NCI-H524 (cell line): ENCODE results near the gene GATAD2A.
"Not testable (repeated sequence)": the region's sequence is repeated elsewhere in the genome, so short reads cannot be mapped to it uniquely, and the experiment has no call there.

ENCODE experiments used
- DNase-seq, 2 experiments: peaks; one replicate each; lab custom pipeline; 2025; lab: John Stamatoyannopoulos, UW

GATAD2A gene

DNA sequence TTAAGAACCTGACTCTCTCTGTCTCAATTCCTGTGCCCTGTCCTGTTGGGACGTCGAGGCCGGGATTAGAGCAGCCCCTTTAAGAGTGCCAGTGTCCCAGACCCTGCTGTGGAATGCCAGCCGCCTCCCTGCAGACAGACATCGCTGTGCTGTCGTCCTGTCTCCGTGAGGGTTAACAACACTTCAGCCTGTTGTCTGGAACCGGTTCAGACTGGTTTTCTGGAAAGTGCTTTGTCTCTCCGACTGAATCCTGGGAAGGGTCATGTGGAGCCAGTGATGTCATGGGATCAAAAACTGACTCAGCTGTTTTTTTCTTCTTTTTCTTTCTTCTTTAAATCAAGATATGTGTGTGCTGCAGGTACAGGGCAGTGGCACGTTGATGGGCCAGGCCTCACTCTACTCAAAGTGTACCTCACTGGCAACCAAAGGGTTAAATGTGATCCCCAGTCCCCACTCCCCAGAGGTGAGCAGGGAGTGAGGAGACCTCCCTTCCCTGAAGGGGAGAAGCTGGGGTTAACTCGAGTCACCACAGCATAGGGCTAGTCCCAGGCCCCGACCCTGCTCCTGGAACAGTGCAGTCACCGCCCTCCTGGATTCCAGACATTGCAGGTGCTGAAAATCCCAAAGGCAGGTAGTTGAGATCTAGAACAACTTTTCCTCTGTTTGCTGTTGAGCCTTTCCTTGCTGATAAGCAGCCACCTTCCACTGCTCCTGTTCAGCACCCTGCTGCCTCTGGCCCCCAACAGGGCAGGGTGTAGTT is 59.0 kb downstream of the GATAD2A start:
- no peak for DNase-seq

DNA sequence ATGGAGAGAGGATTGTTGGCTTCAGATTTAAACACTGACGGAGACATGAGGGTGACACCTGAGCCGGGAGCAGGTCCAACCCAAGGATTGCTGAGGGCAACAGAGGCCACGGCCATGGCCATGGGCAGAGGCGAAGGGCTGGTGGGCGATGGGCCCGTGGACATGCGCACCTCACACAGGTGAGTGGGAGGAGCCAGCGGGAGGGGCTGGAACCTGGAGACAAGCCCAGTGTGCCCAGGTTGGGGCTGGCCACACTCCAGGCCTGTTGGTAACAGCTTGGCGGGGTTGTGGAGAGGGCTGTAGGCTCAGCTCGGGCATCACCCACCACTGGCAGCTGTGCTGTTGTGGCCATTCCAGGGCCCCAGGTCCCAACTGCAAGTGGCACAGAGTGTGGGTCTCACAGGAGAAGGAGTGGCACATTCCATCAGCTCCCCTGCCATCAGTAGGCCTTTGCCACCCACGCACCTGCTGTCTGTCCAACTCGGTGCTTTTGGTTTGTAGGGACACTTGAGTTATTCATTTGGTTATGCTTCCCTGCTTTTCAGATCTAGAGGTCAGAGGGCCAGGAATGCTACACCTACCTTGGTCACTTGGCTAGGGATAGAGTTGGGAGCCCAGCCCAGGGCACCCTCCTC is 60.1 kb downstream of the GATAD2A start:
- no peak for DNase-seq

DNA sequence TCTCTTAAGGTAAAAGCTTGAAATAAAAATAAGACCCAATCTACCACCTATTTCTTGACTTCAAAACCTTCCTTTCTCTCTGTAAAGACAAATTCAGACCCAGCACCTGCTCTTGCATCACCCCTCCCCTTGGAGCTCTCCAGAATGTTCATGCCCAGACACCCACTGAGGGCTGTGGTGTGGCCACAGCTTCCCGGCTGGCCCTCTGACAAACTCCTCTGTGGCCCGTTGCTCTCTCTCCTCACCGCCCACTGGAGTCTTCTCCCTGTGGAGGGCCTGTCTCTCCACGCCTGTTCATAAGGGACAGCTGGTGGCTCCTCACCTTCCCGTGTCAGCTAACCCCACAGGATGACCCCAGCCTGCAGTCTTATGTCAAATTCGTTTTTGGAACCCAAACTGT is 60.7 kb downstream of the GATAD2A start:
- DNase-seq, result no peak

DNA sequence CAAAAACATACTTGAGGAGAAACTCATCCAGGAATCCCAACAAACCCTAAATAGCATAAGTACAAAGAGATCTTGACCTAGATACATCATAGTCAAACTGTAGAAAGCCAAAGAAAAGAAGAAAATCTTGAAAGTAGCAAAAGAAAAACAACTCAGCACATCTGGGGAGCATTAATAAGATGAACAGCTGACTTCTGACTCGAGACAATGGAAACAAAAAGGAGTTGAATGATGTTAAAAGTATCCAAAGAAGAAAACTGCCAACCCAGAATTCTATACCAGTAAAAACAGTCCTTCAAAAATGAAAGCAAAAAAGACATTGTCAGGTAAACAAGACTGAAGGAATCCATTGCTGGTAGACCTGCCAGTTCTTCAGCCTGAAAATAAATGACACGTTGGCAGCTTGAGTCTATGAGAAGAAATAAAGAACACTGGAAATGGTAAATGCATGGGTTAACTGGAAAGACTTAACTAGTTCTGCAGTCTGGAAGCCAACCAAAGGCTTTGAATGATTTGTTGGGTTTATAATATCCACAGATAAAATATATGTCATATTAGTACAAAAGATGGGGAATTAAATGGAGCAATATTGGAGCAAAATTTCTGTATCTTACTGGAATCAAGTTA is 63.1 kb downstream of the GATAD2A start:
- DNase-seq, result no peak

DNA sequence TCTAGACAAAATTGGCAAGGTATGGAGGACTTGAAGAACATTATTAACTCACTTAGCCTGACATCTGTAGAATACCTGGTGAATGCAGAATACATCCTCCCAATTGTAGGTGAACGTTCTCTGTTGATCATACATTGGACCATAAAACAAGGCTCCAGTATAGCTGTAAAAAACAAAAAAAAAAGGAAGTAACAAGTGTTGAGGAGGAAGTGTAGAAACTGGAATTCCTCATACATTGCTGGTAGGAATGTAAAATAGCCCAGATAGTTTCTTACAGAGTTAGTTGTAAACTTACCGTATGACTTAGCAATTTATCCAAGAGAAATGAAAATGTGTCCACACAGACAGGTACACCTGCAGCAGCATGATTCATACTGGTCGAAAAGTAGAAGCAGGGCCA is 65.1 kb downstream of the GATAD2A start:
- no peak for DNase-seq

DNA sequence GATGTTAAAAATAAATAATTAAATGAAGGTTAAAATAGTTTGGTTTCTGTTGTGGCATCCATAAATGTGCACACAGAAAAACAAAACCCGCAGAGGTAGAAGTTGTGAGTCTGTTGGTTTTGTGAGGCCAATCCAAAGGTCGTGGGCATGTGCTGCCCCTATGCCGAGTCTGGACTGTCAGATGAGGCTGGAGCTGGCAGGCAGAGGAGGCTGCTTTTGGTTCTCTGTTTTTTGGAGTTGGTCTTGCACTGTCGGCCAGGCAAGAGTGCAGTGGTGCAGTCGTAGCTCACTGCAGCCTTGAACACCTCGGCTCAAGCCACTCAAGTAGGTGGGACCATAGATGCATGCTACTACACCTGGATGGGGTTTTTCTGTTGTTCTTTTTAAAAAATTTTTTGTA is 66.2 kb downstream of the GATAD2A start:
- no peak for DNase-seq

DNA sequence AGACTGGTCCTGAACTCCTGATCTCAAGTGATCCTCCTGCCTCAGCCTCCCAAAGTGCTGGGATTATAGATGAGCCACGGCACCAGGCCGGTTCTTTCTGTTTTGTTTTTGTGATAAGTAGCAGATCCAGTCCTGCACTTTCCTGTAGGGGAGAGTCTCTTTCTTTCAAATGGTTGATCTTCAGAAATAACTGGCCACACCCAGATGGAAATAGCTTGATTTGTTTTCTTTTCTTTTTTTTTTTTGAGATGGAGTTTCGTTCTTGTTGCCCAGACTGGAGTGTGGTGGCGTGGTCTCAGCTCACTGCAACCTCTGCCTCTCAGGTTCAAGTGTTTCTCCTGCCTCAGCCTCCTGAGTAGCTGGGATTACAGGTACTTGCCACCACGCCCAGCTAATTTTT is 66.6 kb downstream of the GATAD2A start:
- not testable (repeated sequence) for DNase-seq

DNA sequence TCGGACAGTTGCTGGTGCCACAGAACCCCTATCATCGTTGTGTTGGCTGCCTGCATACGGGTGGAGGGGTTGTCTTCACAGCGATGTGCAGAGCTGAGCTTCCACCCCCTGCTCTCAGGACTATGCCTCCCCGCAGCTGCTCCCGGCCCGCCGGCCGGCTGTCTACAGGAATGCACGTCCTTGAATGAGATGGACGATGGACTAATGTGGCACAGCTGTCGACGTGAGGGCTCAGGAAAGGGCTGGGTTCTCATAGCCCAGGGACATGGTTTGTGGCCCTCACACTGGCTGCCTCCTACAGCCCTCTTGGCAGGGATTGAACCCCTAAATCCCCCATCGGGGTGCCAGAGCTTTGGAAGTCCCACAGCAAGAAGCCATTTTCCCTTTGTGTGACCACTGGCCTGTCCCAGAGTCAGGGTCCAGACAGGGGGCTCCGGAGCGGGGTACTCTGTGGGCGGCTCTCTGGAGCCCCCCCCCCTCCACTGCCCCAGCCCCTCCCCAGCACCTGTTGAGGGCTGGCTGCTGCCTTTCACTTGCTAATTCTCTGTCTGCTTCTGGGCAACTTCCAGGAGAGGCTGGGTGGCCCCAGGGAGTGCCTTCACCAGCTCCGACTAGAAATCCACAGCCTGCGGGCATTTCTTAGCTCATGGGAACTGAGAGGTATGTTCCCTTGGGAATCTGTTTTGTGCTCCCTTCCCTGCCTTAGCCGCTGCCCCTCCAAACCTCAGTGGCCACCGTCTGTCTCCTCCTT is 69.7 kb downstream of the GATAD2A start:
- DNase-seq, result peak in 1 of 2 experiments; percentile 20

DNA sequence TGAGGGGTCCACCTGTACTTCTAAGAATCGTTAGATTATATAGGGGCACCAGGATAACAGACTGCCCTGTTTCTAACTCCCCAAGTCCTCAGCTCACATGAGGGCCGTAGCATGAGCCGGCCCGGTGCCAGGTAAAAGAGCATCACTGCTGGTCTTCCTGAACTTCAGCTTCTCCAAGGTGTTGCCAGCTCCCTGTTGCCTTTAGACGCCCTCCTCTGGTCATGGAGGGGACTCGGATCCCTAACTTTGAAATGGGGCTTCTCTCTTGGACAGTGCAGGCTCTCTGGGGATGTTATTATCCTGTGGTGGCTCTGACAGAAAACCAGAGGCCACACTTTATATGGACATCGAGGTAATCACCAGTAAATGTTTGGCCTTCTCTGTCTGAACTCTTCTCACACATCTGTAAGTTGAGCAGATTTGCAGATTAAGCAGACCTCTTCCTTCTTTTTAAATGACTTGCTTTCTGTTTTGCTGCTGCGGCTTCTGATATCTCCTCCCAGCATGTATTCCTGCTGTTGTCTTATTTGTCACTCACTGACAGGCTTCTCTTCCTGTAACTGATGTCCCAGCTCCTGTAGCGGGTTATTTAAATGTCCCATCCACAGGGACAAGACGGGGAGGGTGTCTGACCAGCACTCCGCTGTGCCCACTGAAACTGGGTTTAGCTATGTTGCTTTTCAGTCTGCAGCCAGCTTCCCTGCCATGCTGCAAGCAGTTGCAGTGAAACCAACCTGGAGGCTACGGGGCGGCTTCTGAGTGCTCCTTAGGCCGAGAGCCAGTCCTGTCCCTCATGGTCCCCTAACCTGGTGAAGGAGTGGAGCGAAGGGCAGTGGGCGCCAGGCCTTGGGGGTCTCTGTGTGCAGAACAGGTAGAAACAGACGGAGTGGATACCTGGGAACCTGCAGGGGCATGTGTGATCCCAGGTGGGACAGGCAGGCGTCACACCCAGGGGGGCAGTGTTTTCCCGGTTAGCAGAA is 70.7 kb downstream of the GATAD2A start:
- DNase-seq, result peak; percentile 44 to 53

DNA sequence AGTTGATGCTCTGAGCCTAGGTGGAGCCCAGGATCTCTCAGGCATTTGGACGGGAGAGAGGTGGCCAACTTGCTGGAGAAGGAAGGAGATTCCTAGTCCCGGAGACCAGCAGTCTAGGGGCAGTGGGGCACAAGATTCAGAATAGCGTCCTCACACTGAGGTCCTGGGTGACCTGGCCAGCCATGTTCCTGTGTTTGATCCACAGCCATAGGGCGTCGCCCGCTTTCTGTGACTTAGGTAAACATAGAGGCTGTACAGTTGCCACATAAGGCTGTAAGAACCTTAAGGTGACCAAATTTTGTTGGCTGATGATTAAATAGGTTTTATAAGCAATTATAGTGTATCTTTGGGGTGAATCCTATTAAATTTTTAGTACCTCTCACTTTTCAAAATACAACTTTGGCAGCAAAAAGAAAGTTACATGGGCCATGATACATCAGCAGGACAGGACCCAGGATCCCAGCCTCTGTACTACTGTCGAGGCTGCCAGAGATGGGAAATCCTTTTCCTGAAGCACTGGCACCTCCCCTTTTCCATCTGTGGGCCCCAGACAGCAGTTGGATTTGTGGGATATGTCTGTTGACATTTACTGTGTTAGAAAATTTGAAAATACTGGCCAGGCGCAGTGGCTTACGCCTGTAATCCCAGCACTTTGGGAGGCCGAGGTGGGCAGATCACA is 72.4 kb downstream of the GATAD2A start:
- DNase-seq, result no peak

DNA sequence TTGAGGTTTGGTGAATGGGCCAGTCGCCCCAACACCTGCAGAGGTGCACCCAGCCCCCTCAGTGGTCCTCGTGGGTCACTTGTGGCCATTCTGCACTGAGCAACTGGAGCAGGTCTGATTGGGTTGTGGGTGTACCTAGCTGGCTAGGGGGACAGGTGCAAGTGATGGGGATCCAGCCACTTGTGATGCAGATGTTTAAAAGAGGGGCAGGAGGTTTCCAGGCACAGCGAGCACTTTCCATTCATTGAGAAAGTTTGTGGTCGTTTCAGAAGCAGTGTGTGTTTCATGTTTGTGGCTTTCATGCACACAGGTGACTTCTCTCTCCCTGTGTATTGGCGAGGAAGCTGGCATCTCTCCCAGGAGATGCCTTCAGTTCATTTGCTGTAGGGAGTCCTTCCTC is 75.2 kb downstream of the GATAD2A start:
- no peak for DNase-seq

DNA sequence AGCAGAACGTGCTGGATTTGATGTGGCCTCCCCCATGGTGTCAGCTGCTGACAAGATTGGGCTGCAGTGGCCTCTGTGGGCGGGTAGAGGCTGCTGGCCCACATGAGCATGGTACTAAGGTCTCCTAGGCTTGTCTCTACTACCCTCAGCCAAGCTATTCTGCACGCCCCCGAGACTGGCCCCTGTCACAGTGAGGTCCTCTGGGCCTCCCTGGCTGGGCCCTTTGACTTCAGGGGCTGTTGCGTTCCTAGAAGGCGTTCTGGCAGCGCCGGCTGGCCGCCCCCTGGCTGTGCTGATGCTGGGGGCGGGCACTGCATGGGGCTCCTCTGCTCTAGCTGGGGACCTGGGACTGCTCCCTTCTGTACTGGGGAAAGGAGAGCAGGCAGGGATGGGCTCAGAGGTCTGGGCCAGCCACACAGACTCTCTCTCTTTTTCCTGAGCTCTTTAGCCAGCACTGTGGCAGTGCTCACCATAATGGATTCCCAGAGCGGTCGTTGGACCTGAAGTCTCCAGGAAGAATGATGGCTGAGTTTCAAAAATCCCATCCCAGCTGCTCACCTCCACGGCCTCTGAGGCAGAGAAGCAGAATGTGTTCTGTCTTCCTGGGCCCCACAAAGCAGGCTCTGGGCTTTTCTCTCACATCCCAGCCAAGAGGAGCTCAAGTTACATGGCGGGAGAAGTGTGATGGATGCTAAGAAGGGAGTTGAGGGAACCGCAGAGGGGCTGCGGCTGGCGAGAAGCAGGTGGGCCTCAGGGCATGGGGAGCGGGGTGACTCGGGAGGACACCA is 77.5 kb downstream of the GATAD2A start:
- DNase-seq, result no peak

DNA sequence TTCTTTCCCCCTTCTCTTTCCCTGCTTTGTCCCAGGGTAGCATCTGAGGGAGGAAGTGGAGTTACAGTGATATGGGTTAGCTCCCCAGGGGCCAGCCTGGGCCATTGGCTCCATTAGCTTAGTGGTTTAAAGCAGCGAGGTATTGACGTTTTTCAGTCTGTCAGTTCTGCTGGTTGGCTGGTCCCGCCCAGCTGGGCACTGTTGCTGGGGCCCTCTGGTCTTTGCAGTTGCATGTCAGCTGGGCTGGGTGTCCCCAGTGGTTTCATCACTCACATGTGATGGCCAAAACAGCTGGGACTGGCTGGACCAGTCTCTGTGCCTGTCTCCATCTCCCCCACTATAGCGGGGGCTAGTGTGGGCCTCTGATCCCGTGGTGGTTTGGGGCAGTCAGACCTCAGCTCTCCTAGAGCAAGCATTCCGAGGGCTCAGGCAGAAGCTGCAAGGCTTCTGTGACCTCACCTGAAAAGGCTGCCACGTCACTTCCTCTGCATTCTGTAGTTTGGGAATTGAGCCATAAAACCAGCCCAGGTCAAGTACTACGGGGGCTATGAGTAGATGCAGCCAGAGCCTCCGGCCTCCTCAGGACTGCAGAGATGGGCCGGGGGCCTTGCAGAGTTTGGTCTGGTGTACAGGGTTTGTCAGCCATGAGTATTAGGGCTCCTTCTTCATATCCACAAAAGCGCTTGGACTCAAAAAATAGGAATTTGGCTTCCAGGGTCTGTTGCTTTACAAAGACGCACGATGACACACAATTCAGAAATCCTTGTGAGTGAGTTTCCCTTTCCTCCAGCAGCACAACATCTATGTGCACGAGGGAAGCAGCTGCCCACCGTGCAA is 79.9 kb downstream of the GATAD2A start:
- no peak for DNase-seq

DNA sequence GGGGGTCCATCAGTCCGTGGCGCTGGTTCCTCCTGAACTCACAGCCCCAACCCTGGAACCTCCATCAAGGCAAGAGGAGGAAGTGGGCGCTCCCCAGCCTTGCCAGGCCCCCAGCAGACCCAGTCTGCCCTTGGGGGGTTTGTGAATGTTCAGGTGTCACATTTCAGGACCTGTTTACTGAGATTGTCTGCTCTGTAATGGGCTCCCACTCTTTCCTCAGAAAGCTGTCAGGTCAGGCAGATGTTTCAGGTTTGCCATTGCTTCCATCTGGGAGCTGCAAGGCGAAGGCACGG is 80.5 kb downstream of the GATAD2A start:
- DNase-seq, result no peak

DNA sequence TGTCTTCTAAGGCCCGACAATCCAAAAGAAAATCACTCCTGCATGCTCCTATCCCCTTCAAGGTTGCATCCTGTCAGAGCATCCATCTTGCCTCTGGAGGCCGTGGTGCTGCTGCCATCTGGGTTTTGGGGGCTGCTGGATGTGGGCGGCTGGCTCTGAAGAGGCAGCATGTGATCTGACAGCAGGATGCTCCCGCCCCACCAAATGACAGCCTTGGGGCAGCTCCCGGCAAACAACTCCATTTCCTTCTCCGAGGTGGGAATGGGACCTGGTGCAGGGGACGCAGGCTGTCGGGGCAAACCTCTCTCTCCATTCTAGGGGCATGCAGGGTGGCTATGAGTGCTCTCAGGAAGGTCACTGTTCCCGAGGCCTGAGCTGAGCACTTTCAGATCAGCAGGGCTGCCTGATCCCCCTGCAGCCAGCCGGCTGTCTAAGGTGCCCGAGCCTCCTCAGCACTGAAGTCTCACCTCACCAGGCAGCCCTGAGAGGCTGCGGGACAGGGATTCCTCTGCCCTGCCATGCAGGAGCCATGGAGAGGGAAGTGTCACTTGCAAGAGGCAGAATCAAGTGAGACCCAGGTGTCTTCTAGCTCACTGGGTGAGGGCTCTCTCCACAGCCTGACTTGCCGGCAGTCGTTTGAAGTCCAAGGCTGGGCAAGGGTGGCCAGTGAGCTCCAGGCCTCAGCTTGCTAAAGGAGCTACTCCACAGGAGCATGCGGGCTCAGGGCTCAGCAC is 81.0 kb downstream of the GATAD2A start:
- DNase-seq, result peak in 1 of 2 experiments; percentile 18

DNA sequence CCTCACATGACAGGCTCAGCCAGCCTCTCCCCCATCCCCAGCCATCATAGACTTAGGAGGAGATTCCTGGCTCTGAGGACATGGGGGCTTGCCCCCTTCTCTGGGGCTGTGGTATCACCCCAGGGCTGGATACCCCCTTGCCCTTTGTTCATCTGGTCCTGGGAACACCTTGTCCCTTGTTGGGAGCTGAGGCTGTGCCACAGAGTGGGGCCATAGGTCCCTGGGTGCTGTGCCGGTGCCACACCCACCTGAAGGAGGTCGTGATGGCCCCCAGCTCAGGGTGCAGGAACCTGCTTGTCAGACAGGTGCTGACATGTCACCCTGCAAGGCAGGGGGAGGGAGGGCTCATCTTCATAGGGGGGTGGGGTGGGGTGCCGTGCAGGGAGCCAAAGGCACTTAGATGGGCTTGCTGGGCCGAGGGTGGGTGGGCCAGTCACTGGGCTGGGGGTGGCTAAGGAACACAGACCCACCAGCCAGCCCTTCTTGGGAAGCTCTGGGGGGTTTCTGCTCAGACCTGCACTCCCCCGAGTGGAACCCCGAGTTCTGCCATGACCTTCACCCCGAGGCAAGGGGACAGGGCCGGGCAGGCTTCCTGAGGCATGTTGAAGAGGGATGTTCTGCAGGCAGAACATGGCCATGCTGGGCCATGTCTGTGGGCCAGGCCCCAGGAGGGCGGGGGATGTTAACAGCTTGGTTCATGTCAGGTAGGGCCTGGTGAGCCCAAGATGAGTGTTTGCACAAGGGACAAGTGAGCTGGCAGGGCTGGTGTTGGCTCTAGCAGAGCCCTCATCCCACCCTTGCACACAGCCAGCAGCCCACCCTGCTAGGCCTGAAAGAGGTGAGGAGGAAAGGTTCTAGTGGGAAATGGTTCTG is 81.8 kb downstream of the GATAD2A start:
- no peak for DNase-seq
